NCI-H1417 (cell line): ENCODE measurements around the gene TWSG1.
"Not testable (repeated sequence)": the region's sequence is repeated elsewhere in the genome, so short reads cannot be mapped to it uniquely, and the experiment has no call there.

ENCODE experiments used
- DNase-seq, 3 experiments: peaks; one replicate each; lab custom pipeline; 2025; lab: John Stamatoyannopoulos, UW

TWSG1 gene

DNA sequence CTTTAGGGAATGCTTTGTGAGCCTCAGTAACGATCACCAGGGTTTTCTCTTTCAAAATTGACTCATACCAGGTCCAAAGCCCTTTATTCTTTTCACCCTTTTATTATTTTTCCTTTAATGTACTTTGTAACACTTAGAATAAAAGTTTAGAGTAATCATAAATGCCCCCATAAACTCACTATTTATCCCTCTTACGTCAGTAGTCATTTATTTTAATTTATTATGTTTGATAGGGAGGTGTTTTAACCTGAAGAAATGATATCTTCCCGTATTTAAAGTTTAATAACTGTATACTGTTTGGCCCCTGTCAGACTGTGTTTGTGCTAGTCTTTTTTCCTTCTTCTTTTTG, 1.1 kb downstream of the TWSG1 start:
- no peak for DNase-seq

DNA sequence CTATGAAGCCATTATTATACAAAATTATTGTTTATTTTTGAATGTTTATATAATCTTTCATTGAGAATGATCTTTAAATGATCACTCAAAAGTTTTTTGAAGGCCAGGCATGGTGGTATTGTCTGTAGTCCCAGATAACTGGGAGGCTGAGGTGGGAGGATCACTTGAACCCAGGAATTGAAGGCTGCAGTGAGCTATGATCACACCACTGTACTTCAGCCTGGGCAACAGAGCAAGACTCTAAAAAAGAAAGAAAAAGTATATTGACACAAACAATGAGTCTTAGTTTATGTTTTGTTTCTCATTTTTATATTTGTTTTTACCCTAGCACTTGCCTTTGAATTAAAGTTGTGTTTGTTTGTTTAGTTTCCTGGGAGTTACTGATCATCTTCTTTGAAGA, 2.3 kb downstream of the TWSG1 start:
- DNase-seq: no peak

GRCh38 chr18:9337873-9338272, 3.3 kb downstream of the TWSG1 start:
- no peak for DNase-seq

- no peak for DNase-seq
Observed at GRCh38 chr18:9340472-9340871, 5.9 kb downstream of the TWSG1 start.

DNA sequence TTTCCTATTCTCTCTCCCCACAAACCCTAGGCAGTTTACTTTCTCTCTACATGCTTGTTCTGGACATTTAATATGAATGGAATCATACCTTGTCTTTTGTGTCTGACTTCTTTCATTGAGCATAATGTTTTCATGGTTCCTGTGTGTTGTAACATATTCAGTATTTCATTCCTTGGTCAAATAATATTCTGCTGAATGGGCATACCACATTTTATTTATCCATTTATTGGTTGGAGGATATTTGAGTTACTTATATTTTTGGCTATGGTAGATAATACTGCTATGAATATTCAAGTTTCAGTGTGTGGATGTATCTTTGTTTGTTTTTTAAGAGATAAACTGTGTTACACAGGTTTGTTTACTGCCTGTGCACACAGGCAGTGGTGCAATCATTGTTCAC, 9.0 kb downstream of the TWSG1 start:
- no peak for DNase-seq

- DNase-seq: no peak
Observed at GRCh38 chr18:9346775-9347174, 12.2 kb downstream of the TWSG1 start.

DNA sequence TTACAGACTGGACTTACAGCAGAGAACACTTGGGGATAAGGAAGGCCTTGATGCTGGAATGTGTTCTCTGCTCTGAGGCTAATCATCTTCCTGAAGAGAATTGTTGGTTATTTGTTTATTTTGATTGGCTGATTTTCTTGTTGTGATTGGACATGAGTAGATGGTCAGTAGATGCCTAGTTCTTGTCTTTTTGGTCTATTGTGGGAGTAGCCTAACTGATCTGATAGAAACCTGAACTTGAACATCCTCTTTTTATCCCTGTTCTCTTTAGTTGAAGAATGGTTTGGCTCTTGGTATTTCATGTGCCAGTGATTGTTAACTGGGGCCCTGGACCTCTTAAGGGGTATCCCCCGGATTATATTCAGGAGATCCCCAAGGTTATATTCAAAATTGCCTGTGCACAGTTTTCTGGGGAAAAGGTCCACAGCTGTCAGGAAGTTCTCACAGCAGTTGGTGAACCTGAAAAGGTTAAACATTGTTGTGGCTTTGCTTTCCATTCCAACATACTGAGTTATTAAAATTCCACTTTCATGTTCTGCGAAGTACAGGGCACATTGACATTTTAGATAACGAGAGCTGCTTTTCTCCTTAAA, 13.6 kb downstream of the TWSG1 start:
- no peak for DNase-seq

GRCh38 chr18:9348766-9349165, 14.2 kb downstream of the TWSG1 start:
- DNase-seq: no peak

GRCh38 chr18:9353596-9353995, 19.0 kb downstream of the TWSG1 start:
- no peak for DNase-seq

DNA sequence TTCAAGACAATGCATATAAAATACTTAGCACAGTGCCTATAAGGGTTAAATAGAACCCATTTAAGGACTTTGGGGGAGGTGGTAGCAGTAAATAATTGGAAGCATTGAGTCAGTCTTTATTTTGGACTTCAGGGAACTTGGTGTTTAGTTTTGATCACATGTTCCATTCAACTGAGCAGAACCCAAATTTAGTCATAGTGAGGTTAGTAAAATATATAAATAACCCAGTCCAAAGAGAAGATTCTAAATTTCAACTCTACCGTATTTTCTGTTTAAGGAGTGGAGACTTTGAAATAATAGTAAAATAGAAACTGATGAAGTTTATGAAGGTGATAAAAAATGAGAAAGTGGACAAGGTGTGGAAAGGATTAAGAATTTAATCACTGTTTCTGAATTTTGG, 19.7 kb downstream of the TWSG1 start:
- DNase-seq: no peak

- DNase-seq: no peak
Observed at GRCh38 chr18:9356976-9357375, 22.4 kb downstream of the TWSG1 start.

GRCh38 chr18:9359796-9360195, 25.2 kb downstream of the TWSG1 start:
- DNase-seq: no peak

DNA sequence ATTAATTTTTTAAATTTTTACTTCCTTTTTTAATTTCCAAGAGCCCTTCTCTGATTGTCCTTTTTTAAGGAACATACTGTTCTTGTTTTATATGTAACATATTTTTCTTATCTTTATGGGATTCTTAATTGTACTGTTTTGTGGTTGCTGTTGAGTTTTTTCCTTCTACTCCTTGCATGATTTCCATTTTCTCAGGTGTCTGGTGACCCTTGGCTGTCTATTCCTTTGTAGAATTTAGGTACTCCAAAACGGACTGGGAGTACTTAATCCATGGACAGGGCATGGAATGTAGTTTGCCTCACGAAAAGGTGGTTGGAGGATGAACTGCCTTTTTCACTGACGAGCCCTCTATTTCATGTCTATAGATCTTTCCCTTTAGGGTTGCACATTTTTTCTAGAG, 26.6 kb downstream of the TWSG1 start:
- no peak for DNase-seq

DNA sequence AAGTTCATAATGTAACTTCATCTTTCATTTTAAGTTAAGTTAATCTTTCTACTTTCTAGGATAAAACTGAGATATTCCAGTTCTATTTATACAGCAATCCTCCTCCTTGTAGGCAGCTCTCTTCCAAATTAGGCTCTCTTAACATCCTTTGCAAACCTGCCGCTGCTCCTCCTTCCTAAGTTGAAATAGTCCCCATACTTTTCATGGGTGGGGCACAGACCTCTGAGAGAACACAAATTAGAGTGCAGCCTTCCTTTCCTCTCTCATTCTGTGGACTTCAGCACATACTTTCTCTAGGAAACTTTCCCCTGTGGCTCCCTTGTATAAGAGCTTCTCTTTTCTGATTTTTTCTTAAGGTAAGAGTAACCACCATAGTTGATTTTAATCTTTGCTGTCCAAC, 28.3 kb downstream of the TWSG1 start:
- DNase-seq: no peak

GRCh38 chr18:9364242-9364641, 29.7 kb downstream of the TWSG1 start:
- DNase-seq: no peak

DNA sequence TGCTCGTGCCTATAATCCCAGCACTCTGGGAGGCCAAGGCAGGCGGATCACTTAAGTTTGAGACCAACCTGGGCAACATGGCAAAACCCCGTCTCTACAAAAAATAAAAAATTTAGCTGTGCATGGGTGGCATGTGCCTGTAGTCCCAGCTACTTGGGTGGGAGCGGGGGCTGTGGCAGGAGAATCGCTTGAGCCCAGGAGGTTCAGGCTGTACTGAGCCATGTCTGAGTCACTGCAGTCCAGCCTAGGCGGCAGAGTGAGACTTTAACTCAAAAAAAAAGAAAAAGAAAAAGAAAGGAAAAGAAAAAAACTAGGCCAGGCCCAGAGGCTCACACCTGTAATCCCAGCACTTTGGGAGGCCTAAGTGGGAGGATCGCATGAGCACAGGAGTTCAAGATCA, 30.8 kb downstream of the TWSG1 start:
- DNase-seq: no peak

- DNase-seq: no peak
Observed at GRCh38 chr18:9366126-9366714, 31.6 kb downstream of the TWSG1 start.

- not testable (repeated sequence) for DNase-seq
Observed at GRCh38 chr18:9373254-9373653, 38.7 kb downstream of the TWSG1 start.

DNA sequence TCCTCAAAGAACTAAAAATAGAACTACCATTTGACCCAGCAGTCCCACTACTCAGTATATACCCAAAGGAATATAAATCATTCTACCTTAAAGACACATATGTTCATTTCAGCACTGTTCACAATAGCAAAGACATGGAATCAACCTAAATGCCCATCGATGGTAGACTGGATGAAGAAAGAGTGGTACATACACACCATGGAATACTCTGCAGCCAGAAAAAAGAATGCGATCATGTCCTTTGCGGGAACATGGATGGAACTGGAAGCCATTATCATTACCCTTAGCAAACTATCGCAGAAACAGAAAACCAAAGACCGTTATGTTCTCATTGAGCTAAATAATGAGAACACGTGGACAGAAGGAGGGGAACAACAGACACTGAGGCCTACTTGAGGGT, 44.5 kb downstream of the TWSG1 start:
- DNase-seq: no peak

GRCh38 chr18:9380101-9380500, 45.5 kb downstream of the TWSG1 start:
- DNase-seq: no peak

- peak in 2 of 3 experiments; percentile 44 to 84 for DNase-seq
Observed at GRCh38 chr18:9380621-9381395, 46.2 kb downstream of the TWSG1 start.

DNA sequence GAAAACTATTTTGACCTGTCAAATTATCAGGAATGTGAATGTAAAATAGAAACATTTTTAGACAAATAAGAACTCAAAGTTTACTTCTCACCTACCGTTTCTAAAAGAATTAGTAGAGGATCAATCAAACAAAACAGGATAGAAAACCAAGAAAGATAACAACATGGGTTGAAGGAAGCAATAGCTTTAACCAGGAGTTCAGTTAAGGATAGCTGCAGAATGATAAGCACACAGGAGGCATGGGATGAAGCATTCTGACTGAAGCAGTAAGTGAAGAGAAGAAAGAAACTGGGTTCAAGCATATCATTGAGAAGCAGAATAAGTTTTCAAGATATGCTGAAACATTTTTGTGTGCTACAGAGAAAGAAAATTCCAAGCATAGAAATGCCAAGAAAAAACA, 52.3 kb downstream of the TWSG1 start:
- DNase-seq: no peak

GRCh38 chr18:9387891-9388290, 53.3 kb downstream of the TWSG1 start:
- DNase-seq: no peak

DNA sequence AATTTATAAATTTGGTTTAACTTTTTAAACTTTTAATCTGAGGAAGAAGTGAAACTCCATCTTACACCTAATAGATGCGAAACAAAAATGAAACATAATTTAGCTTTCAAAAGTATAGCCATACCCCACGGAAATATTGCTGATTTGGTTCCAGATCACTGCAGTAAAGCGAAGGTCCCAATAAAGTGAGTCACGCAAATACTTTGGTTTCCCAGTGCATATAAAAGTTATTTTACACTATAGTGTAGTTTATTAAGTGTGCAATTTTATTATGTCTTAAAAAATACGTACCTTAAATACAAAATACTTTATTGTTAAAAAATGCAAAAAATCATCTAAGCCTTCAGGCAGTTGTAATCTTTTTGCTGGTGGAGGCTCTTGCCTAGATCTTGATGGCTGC, 55.1 kb downstream of the TWSG1 start:
- DNase-seq: no peak
